Esophagus squamous epithelium (tissue), 4 donors: Measurements from ENCODE around the gene LMNTD2.

Experiments used
- POLR2A ChIP-seq, 4 donors: fragments of 450-650 bp; IDR thresholded peaks; one replicate each; pipeline ENCODE4 v1.6.1; 2017; ENCODE audit warnings: antibody characterized with exemption in 4 of 4, mild to moderate bottlenecking in 4 of 4, moderate library complexity in 3 of 4
- TF ChIP-seq, protein P1 (sequence below), 6 experiments: fragments of 450-650 bp in 4 of 6; fragments of 200-600 bp in 2 of 6; sonication (generic) in 2 of 6; IDR thresholded peaks; one replicate each; pipeline ENCODE4 v1.5.1; 2016 to 2019; ENCODE audit warnings: antibody characterized with exemption in 6 of 6, mild to moderate bottlenecking in 4 of 6, moderate library complexity in 4 of 6

DNA sequence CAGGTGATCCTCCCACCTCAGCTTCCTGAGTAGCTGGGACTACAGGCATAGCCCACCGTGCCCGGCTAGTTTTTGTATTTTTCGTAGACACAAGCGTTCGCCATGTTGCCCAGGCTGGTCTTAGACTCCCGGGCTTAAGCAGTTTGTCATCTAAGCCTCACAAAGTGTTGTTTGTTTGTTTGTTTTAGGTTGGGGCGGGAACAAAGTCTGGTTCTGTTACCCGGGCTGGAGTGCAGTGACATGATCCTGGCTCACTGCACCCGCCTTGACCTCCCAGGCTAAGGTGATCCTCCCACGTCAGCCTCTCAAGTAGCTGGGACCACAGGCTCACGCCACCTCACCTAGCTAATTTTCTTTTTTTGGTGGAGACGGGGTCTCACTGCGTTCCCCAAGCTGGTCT, 42.6 kb upstream of the LMNTD2 start:
- no peak for TF ChIP-seq POLR2A (IDR thresholded peaks at IDR 0.05)
- TF ChIP-seq, protein P1, sequence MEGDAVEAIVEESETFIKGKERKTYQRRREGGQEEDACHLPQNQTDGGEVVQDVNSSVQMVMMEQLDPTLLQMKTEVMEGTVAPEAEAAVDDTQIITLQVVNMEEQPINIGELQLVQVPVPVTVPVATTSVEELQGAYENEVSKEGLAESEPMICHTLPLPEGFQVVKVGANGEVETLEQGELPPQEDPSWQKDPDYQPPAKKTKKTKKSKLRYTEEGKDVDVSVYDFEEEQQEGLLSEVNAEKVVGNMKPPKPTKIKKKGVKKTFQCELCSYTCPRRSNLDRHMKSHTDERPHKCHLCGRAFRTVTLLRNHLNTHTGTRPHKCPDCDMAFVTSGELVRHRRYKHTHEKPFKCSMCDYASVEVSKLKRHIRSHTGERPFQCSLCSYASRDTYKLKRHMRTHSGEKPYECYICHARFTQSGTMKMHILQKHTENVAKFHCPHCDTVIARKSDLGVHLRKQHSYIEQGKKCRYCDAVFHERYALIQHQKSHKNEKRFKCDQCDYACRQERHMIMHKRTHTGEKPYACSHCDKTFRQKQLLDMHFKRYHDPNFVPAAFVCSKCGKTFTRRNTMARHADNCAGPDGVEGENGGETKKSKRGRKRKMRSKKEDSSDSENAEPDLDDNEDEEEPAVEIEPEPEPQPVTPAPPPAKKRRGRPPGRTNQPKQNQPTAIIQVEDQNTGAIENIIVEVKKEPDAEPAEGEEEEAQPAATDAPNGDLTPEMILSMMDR (IDR thresholded peaks at IDR 0.05), result no peak
